Chondrocyte (in vitro differentiated cells): ENCODE results near the gene BFSP2. TPM values are rescaled to one million over a fixed set of nuclear protein-coding genes. Genes with fewer than 3 reads are reported as not detected.

ENCODE experiments used
- DNase-seq: peaks from one replicate; pipeline ENCODE4 v3.0.0; 2021; ENCODE audit warnings: mixed read lengths, low spot score
- H3K27ac Mint-ChIP-seq: one replicate; pipeline ENCODE4 v1.8.0; 2021; ENCODE audit warnings: mild to moderate bottlenecking, moderate library complexity, mixed read lengths; ENCODE audit not compliant: unreplicated experiment
- H3K27me3 Mint-ChIP-seq: 2 replicates; pipeline ENCODE4 v1.8.0; 2021; ENCODE audit warnings: low read depth, mixed read lengths
- H3K36me3 Mint-ChIP-seq: 2 replicates; pipeline ENCODE4 v1.8.0; 2021; ENCODE audit warnings: low read depth, mixed read lengths
- H3K4me1 Mint-ChIP-seq: 2 replicates; pipeline ENCODE4 v1.8.0; 2021; ENCODE audit warnings: low read depth, mild to moderate bottlenecking, mixed read lengths
- H3K4me3 Mint-ChIP-seq: one replicate; pipeline ENCODE4 v1.8.0; 2021; ENCODE audit warnings: mild to moderate bottlenecking, moderate library complexity, mixed read lengths; ENCODE audit not compliant: unreplicated experiment
- H3K9me3 Mint-ChIP-seq: 2 replicates; pipeline ENCODE4 v1.8.0; 2021; ENCODE audit warnings: low read depth, mixed read lengths
- total RNA-seq: library from RNA; stranded (reverse); gene quantifications from 3 replicates; pipeline ENCODE4 v1.2.1, GENCODE V29; 2021
- TF ChIP-seq, protein P1 (sequence below): fragments of 200-600 bp; sonication (generic); IDR thresholded peaks from 2 replicates; pipeline ENCODE4 v1.5.0; 2021; ENCODE audit warnings: antibody characterized with exemption, mild to moderate bottlenecking, moderate library complexity

Gene BFSP2
- total RNA-seq, 1 donor from 2014 or later, result not detected

DNA sequence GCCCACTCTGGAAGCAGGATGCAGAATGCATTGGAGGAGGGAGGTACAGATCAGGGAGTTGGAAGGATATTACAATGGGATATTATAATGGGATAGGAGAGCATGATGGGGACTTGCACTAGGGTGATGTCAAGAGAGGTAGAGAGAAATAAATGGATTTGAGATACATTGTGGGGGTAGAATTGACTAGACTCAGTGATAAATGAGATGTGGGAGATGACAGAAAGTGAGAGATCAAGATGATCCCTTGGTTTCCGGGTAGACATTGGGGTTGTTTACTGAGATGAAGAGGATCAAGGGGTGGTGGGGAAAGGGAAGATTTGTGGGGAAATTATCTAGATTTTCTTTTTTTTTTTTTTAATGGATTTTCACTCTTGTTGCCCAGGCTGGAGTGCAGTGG is 42.7 kb downstream of the BFSP2 start:
- Mint-ChIP-seq H3K36me3 (no peaks in the 10 kb centered on the region), H3K4me1 (peaks cover 9% of the 10 kb centered on the region), H3K9me3 (peaks cover 4% of the 10 kb centered on the region), H3K4me3 (no peak overlapping the region), H3K27ac (no peak overlapping the region), H3K27me3 (no peaks in the 10 kb centered on the region)
- no peak for DNase-seq
- TF ChIP-seq, protein P1, sequence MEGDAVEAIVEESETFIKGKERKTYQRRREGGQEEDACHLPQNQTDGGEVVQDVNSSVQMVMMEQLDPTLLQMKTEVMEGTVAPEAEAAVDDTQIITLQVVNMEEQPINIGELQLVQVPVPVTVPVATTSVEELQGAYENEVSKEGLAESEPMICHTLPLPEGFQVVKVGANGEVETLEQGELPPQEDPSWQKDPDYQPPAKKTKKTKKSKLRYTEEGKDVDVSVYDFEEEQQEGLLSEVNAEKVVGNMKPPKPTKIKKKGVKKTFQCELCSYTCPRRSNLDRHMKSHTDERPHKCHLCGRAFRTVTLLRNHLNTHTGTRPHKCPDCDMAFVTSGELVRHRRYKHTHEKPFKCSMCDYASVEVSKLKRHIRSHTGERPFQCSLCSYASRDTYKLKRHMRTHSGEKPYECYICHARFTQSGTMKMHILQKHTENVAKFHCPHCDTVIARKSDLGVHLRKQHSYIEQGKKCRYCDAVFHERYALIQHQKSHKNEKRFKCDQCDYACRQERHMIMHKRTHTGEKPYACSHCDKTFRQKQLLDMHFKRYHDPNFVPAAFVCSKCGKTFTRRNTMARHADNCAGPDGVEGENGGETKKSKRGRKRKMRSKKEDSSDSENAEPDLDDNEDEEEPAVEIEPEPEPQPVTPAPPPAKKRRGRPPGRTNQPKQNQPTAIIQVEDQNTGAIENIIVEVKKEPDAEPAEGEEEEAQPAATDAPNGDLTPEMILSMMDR, result no peak

DNA sequence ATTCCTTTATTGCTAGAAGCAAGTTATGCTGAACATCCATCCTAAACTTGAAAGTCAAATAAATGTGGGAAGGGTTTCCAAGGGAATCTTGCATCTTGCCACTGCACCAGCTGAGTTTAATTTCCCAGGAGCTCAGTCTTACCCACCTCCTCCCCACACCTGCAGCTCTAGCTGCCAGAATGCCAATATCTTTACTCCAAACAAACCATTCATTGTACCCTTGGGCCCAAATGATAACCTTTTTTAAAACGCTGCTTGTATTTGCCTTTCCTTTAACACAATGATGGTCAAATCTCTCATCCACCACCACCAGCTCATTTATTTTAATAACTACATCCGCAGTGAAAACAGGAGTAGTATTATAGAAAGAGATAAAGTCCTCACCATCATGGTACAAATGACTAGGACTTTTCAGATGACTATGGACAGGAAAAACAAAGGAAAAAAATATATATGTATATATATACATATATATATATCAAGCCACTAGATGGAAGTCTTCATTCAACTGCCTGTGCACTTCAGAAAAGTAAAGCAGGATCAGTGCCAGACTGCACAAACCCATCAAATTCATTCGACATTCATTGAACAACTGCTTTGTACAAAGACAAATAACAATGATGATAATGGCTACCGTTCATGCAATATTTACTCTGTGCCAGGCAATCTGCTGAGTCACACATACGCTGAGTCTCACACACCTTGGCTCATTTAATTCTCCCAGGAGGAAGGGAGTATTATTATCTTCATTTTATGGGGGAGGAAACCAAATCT is 44.0 kb downstream of the BFSP2 start:
- Mint-ChIP-seq H3K27ac (no peak overlapping the region), H3K4me1 (peaks cover 8% of the 10 kb centered on the region), H3K27me3 (no peaks in the 10 kb centered on the region), H3K9me3 (peaks cover 4% of the 10 kb centered on the region), H3K36me3 (no peaks in the 10 kb centered on the region), H3K4me3 (no peak overlapping the region)
- DNase-seq, result no peak
- TF ChIP-seq, protein P1, result peak; percentile 77

DNA sequence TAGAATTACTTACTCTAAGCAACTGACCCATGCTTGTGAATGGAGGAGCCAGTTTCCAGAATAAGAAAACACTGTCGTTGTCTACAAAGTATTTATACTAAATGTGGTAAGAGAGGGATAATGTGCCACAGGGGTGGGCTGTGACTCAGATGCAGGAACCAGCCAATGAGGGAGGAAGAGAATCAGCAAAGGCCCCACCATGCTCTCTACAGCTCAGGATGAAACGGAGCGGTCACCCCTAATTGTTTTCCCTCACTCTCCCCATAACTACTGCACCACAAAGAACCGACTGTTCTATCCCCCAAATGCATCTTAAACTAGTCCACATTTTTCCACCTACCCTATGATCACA is 44.5 kb downstream of the BFSP2 start:
- Mint-ChIP-seq H3K27ac (no peak overlapping the region), H3K4me1 (peaks cover 8% of the 10 kb centered on the region), H3K27me3 (no peaks in the 10 kb centered on the region), H3K36me3 (no peaks in the 10 kb centered on the region), H3K4me3 (no peak overlapping the region), H3K9me3 (peaks cover 4% of the 10 kb centered on the region)
- TF ChIP-seq, protein P1, result no peak
- no peak for DNase-seq

DNA sequence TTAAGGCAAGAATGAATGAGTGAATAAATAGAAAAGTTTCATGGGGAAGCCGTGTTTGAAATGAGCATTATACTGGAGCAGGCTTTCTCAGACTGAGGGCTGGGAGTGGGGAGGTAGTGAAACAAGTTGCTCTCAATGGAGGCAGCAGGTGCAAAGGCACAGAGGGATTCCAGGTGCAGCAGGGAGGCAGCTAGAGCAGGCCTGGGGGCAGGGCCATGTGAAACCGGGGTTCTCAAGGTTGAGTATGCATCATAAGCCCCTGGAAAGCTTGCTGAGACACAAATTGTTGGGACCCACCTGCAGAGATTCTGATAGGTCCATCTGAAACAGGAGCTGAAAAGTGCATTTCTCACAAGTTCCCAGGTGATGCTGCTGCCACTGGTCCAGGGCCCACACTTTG is 45.3 kb downstream of the BFSP2 start:
- Mint-ChIP-seq H3K4me3 (no peak overlapping the region), H3K27me3 (no peaks in the 10 kb centered on the region), H3K36me3 (no peaks in the 10 kb centered on the region), H3K27ac (no peak overlapping the region), H3K9me3 (no peaks in the 10 kb centered on the region), H3K4me1 (peaks cover 10% of the 10 kb centered on the region)
- no peak for DNase-seq
- TF ChIP-seq, protein P1, result no peak

DNA sequence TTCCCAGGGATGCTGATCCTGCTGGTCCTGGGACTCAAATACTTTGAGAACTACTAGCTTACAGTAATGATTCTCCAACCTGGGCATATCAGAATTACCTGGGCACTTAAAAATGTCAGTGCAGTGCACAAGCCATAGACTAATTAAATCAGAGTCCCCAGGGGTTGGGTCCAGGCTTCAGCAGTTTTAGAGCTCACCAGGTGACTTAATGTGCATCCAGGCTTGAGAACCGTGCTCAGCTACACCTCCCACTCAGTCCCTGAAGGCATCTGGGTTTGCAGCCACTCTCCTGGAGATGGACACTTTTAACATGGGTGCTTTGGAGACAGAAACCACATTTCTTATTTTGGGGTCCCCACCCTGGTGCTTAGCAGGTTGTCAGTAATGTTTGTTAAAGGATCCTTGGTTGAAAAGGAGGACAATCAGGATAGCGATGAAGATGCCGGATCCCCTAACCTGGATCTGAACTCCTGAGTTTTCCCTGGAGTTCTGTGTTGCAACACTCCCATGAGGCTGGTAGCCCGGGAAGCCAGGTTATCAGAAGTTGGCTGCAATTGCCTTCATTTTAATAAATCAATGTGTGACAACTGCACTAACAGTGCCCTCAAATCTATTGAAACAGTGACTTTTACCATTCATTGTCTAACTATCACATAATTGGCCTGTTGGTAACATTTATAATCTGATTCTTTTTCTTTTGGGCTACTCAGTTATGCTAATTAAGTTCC is 48.1 kb downstream of the BFSP2 start:
- H3K4me1 Mint-ChIP-seq, result peaks cover 26% of the 10 kb centered on the region

More for the DNA sequence above, 48.1 kb downstream of the BFSP2 start:
- DNase-seq, result no peak
- Mint-ChIP-seq H3K4me3 (no peak overlapping the region), H3K27ac (no peak overlapping the region), H3K36me3 (no peaks in the 10 kb centered on the region), H3K9me3 (no peaks in the 10 kb centered on the region), H3K27me3 (no peaks in the 10 kb centered on the region)
- TF ChIP-seq, protein P1, result no peak
